Measurements from ENCODE around the gene DIAPH1. TPM values are rescaled to one million over a fixed set of nuclear protein-coding genes. Genes with fewer than 3 reads are reported as not detected.

The DIAPH1 gene
- total RNA-seq, 1 donor from 2014 or later, result 99.1 TPM

GRCh38 chr5:141602606-141603005, 16.2 kb downstream of the DIAPH1 start:
- H3K4me1 Mint-ChIP-seq, result peaks cover 6% of the 10 kb centered on the region
- no peak overlapping the region for H3K4me3 Mint-ChIP-seq
- no peak overlapping the region for H3K27ac Mint-ChIP-seq (ENCODE audit: unreplicated experiment)
- H3K36me3 Mint-ChIP-seq (ENCODE audit: low read depth), result no peaks in the 10 kb centered on the region
- H3K9me3 Mint-ChIP-seq, result no peaks in the 10 kb centered on the region
- no peak for DNase-seq (ENCODE audit: low read depth, low spot score)
- no peak for TF ChIP-seq CTCF (conservative IDR thresholded peaks at IDR 0.05)
- no peaks in the 10 kb centered on the region for H3K27me3 Mint-ChIP-seq (ENCODE audit: low read depth)

- no peak for TF ChIP-seq CTCF (conservative IDR thresholded peaks at IDR 0.05)
- H3K27me3 Mint-ChIP-seq (ENCODE audit: low read depth), result no peaks in the 10 kb centered on the region
- H3K4me3 Mint-ChIP-seq, result no peak overlapping the region
- no peaks in the 10 kb centered on the region for H3K4me1 Mint-ChIP-seq
- H3K36me3 Mint-ChIP-seq (ENCODE audit: low read depth), result no peaks in the 10 kb centered on the region
- H3K9me3 Mint-ChIP-seq, result no peaks in the 10 kb centered on the region
- no peak overlapping the region for H3K27ac Mint-ChIP-seq (ENCODE audit: unreplicated experiment)
- no peak for DNase-seq (ENCODE audit: low read depth, low spot score)
These were observed 20.1 kb downstream of the DIAPH1 start for GRCh38 chr5:141598391-141599345.

GRCh38 chr5:141597814-141598213, 21.0 kb downstream of the DIAPH1 start:
- no peak for TF ChIP-seq CTCF (conservative IDR thresholded peaks at IDR 0.05)
- Mint-ChIP-seq H3K4me1 (no peaks in the 10 kb centered on the region), H3K36me3 (ENCODE audit: low read depth) (no peaks in the 10 kb centered on the region), H3K9me3 (no peaks in the 10 kb centered on the region), H3K4me3 (no peak overlapping the region), H3K27me3 (ENCODE audit: low read depth) (no peaks in the 10 kb centered on the region), H3K27ac (ENCODE audit: unreplicated experiment) (no peak overlapping the region)
- DNase-seq (ENCODE audit: low read depth, low spot score), result no peak

- peak overlapping the region; percentile 37 for H3K27ac Mint-ChIP-seq (ENCODE audit: unreplicated experiment)
These were observed 21.4 kb downstream of the DIAPH1 start for GRCh38 chr5:141597394-141597793.

GRCh38 chr5:141596867-141597266, 21.9 kb downstream of the DIAPH1 start:
- Mint-ChIP-seq H3K27me3 (ENCODE audit: low read depth) (no peaks in the 10 kb centered on the region), H3K36me3 (ENCODE audit: low read depth) (no peaks in the 10 kb centered on the region), H3K4me3 (no peak overlapping the region), H3K9me3 (no peaks in the 10 kb centered on the region), H3K27ac (ENCODE audit: unreplicated experiment) (no peak overlapping the region), H3K4me1 (no peaks in the 10 kb centered on the region)
- no peak for TF ChIP-seq CTCF (conservative IDR thresholded peaks at IDR 0.05)
- DNase-seq (ENCODE audit: low read depth, low spot score), result no peak

More at GRCh38 chr5:141597394-141597793, 21.4 kb downstream of the DIAPH1 start:
- Mint-ChIP-seq H3K4me1 (no peaks in the 10 kb centered on the region), H3K9me3 (no peaks in the 10 kb centered on the region), H3K4me3 (no peak overlapping the region), H3K27me3 (ENCODE audit: low read depth) (no peaks in the 10 kb centered on the region), H3K36me3 (ENCODE audit: low read depth) (no peaks in the 10 kb centered on the region)
- no peak for TF ChIP-seq CTCF (conservative IDR thresholded peaks at IDR 0.05)
- DNase-seq (ENCODE audit: low read depth, low spot score), result no peak

Data from neural crest cell (in vitro differentiated cells).